ENCODE results near the gene PTGIS. TPM values are rescaled to one million over a fixed set of nuclear protein-coding genes. Genes with fewer than 3 reads are reported as not detected.

PTGIS gene
- total RNA-seq, 5 donors from 2014 or later (not counting 1 experiment from before 2014, with no cell fraction given) = 0.22 to 0.46 (median 0.23) TPM; not detected in 2

DNA sequence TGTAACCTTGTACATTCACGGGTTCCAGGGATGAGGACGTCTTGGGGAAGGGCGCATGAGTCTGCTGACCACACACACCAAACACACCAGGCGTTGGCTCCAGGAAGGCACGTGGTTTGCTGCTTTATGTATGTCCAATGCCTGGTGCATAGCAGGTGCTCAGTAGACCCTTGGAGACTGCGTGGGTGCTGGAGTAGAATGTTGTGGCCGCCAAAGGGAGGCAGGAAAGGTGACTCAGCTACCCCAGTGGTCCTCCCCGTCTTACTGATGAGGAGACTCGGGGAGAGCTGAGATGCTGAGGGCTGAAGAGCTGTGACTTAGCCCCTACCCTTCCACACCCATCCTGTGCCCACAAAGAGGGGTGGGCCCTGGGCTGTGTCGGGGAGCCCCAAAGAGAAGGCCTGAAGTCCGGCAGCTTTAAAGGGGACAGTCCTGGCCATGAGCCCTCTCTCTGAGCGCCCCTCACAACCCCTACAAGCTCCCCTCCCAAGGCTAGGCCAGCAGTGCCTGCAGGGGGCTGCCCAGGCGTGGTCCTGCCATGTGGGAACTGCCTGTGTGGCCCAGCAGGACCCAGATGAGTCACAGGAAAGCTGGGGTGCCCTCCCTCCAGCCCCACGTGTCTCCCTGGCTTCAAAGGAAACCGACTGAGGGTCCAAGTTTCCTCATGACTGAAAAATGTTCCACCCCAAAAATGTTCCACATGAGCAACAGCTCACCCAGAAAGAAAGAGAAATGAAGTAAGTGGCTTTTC, 28.0 kb upstream of the PTGIS start:
- peak in 2 of 4 experiments; percentile 41 to 51 for ATAC-seq (replicated peaks in 1 of 4)
- ChIA-PET CTCF (interaction anchor here in 1 of 2 donors (2.1 kb wide), 1 partner anchor 475 kb away, joined by 4 read pairs; no protein-coding TSS in a partner anchor), POLR2A (no interaction called here)
- peak overlapping the region; percentile 48 to 82 for H3K27ac Mint-ChIP-seq
- H3K36me3 Mint-ChIP-seq = no peaks in the 10 kb centered on the region
- peaks cover 0 to 2% of the 10 kb centered on the region in 2 donors for H3K27me3 Mint-ChIP-seq
- no peaks in the 10 kb centered on the region for H3K36me3 ChIP-seq (ENCODE audit: control insufficient read depth in 2 of 2, extremely low read depth in 1 of 2, insufficient read depth in 1 of 2, low read length in 1 of 2)
- peak overlapping the region in 2 of 3 donors; percentile 6 to 23 for H3K4me3 Mint-ChIP-seq
- peaks cover 0 to 3% of the 10 kb centered on the region in 2 experiments for H3K27me3 ChIP-seq (replicated peaks in 1 of 2; ENCODE audit: control insufficient read depth in 2 of 2, extremely low read depth in 1 of 2, insufficient read depth in 2 of 2, low read length in 1 of 2)
- H3K27ac ChIP-seq (ENCODE audit: low read length) = peak overlapping the region; percentile 34
- peaks cover 2% of the 10 kb centered on the region for H3K9me3 ChIP-seq
- no peaks in the 10 kb centered on the region for H3K9me3 Mint-ChIP-seq
- H3K4me1 Mint-ChIP-seq = peaks cover 25 to 59% (median 41%) of the 10 kb centered on the region in 3 donors
- H3K4me3 ChIP-seq (ENCODE audit: control insufficient read depth in 1 of 2, extremely low read depth in 1 of 2, low read length in 1 of 2) = no peak overlapping the region
- 29% methylated on average over 4 of the region's 15 CpGs for WGBS (ENCODE audit: insufficient coverage)
- H3K4me1 ChIP-seq (ENCODE audit: control insufficient read depth in 1 of 2, extremely low read depth in 1 of 2, insufficient read depth in 2 of 2, low read length in 2 of 2) = peaks cover 0 to 52% of the 10 kb centered on the region in 2 experiments
- DNase-seq = no peak

- H3K4me3 ChIP-seq (ENCODE audit: control insufficient read depth in 1 of 2, extremely low read depth in 1 of 2, low read length in 1 of 2) = no peak overlapping the region
- Mint-ChIP-seq H3K4me3 (peak overlapping the region in 2 of 3 donors; percentile 6 to 23), H3K27me3 (peaks cover 0 to 2% of the 10 kb centered on the region in 2 donors), H3K4me1 (peaks cover 25 to 65% (median 41%) of the 10 kb centered on the region in 3 donors), H3K36me3 (no peaks in the 10 kb centered on the region), H3K27ac (peak overlapping the region in 1 of 2 donors; percentile 82), H3K9me3 (no peaks in the 10 kb centered on the region)
- CTCF ChIA-PET = interaction anchor here in 1 of 2 donors (0.5 kb wide), 1 partner anchor 476 kb away, joined by 6 read pairs; no protein-coding TSS in a partner anchor
- peaks cover 2% of the 10 kb centered on the region for H3K9me3 ChIP-seq
- 86% methylated on average over 8 of the region's 10 CpGs for WGBS (ENCODE audit: insufficient coverage)
- H3K27ac ChIP-seq (ENCODE audit: low read length) = no peak overlapping the region
- ATAC-seq (replicated peaks in 1 of 4) = no peak
- POLR2A ChIA-PET = no interaction called here
- no peak for DNase-seq
- H3K4me1 ChIP-seq (ENCODE audit: control insufficient read depth in 1 of 2, extremely low read depth in 1 of 2, insufficient read depth in 2 of 2, low read length in 2 of 2) = peaks cover 0 to 53% of the 10 kb centered on the region in 2 experiments
- H3K27me3 ChIP-seq (replicated peaks in 1 of 2; ENCODE audit: control insufficient read depth in 2 of 2, extremely low read depth in 1 of 2, insufficient read depth in 2 of 2, low read length in 1 of 2) = peaks cover 0 to 3% of the 10 kb centered on the region in 2 experiments
- H3K36me3 ChIP-seq (ENCODE audit: control insufficient read depth in 2 of 2, extremely low read depth in 1 of 2, insufficient read depth in 1 of 2, low read length in 1 of 2) = no peaks in the 10 kb centered on the region
These were observed 27.4 kb upstream of the PTGIS start for GRCh38 chr20:49595346-49595745.

DNA sequence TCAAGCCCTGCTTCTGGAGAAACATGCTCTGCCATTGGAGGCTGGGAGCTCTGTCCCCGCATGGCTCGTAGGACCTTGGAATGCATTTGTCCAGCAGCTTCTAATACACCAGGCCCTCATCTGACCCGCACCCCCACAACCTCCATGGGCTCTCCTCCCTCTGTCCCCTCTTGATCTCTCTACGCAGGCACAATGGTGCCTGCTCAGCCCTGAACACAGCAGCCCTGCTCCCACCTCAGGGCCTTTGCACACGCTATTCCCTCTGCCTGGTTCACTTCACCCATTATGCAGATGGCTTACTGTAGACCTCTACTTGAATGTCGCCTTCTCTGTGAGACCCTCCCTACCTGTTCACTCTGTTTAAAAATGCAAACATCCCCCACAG, 27.0 kb upstream of the PTGIS start:
- Histone ChIP-seq H3K9me3 (peaks cover 2% of the 10 kb centered on the region), H3K36me3 (ENCODE audit: control insufficient read depth in 2 of 2, extremely low read depth in 1 of 2, insufficient read depth in 1 of 2, low read length in 1 of 2) (no peaks in the 10 kb centered on the region), H3K4me1 (ENCODE audit: control insufficient read depth in 1 of 2, extremely low read depth in 1 of 2, insufficient read depth in 2 of 2, low read length in 2 of 2) (peaks cover 0 to 53% of the 10 kb centered on the region in 2 experiments), H3K27me3 (replicated peaks in 1 of 2; ENCODE audit: control insufficient read depth in 2 of 2, extremely low read depth in 1 of 2, insufficient read depth in 2 of 2, low read length in 1 of 2) (peaks cover 0 to 3% of the 10 kb centered on the region in 2 experiments), H3K27ac (ENCODE audit: low read length) (peak overlapping the region; percentile 66), H3K4me3 (ENCODE audit: control insufficient read depth in 1 of 2, extremely low read depth in 1 of 2, low read length in 1 of 2) (no peak overlapping the region)
- ChIA-PET POLR2A (no interaction called here), CTCF (interaction anchor here (0.5 to 0.9 kb wide), 2 partner anchors 15 to 476 kb away, joined by 3 to 6 read pairs; no protein-coding TSS in a partner anchor)
- peaks cover 2 to 4% of the 10 kb centered on the region in 2 donors for H3K27me3 Mint-ChIP-seq
- H3K36me3 Mint-ChIP-seq = no peaks in the 10 kb centered on the region
- ATAC-seq (replicated peaks in 1 of 4) (no peak), DNase-seq (no peak)
- H3K9me3 Mint-ChIP-seq = no peaks in the 10 kb centered on the region
- 83% methylated on average over 5 of the region's 6 CpGs for WGBS (ENCODE audit: insufficient coverage)
- peak overlapping the region in 1 of 2 donors; percentile 65 for H3K27ac Mint-ChIP-seq
- peak overlapping the region in 2 of 3 donors; percentile 23 to 39 for H3K4me3 Mint-ChIP-seq
- peaks cover 25 to 69% (median 43%) of the 10 kb centered on the region in 3 donors for H3K4me1 Mint-ChIP-seq

- WGBS (ENCODE audit: insufficient coverage) = 34% methylated on average over 10 of the region's 12 CpGs
- Histone ChIP-seq H3K4me1 (ENCODE audit: control insufficient read depth in 1 of 2, extremely low read depth in 1 of 2, insufficient read depth in 2 of 2, low read length in 2 of 2) (peaks cover 0 to 53% of the 10 kb centered on the region in 2 experiments), H3K9me3 (peaks cover 2% of the 10 kb centered on the region)
These were observed 26.4 kb upstream of the PTGIS start for GRCh38 chr20:49594143-49594930.

GRCh38 chr20:49593466-49594142, 25.7 kb upstream of the PTGIS start:
- H3K4me3 Mint-ChIP-seq = peak overlapping the region in 2 of 3 donors; percentile 23 to 41
- DNase-seq (no peak), ATAC-seq (replicated peaks in 1 of 4) (peak in 1 of 4 experiments; percentile 10)
- ChIA-PET CTCF (no interaction called here), POLR2A (no interaction called here)
- H3K36me3 ChIP-seq (ENCODE audit: control insufficient read depth in 2 of 2, extremely low read depth in 1 of 2, insufficient read depth in 1 of 2, low read length in 1 of 2) = no peaks in the 10 kb centered on the region
- H3K27ac ChIP-seq (ENCODE audit: low read length) = peak overlapping the region; percentile 66
- no peak overlapping the region for H3K4me3 ChIP-seq (ENCODE audit: control insufficient read depth in 1 of 2, extremely low read depth in 1 of 2, low read length in 1 of 2)
- H3K27ac Mint-ChIP-seq = peak overlapping the region; percentile 74 to 94
- H3K27me3 Mint-ChIP-seq = peaks cover 2 to 8% of the 10 kb centered on the region in 2 donors
- peaks cover 0 to 53% of the 10 kb centered on the region in 2 experiments for H3K4me1 ChIP-seq (ENCODE audit: control insufficient read depth in 1 of 2, extremely low read depth in 1 of 2, insufficient read depth in 2 of 2, low read length in 2 of 2)
- 64% methylated on average over 7 of the region's 15 CpGs for WGBS (ENCODE audit: insufficient coverage)
- H3K9me3 Mint-ChIP-seq = no peaks in the 10 kb centered on the region
- H3K4me1 Mint-ChIP-seq = peaks cover 25 to 71% (median 43%) of the 10 kb centered on the region in 3 donors
- H3K36me3 Mint-ChIP-seq = no peaks in the 10 kb centered on the region
- H3K27me3 ChIP-seq (replicated peaks in 1 of 2; ENCODE audit: control insufficient read depth in 2 of 2, extremely low read depth in 1 of 2, insufficient read depth in 2 of 2, low read length in 1 of 2) = peaks cover 0 to 3% of the 10 kb centered on the region in 2 experiments
- peaks cover 2% of the 10 kb centered on the region for H3K9me3 ChIP-seq

More at GRCh38 chr20:49594143-49594930, 26.4 kb upstream of the PTGIS start:
- H3K27ac ChIP-seq (ENCODE audit: low read length) = peak overlapping the region; percentile 66
- POLR2A ChIA-PET = no interaction called here
- ATAC-seq (replicated peaks in 1 of 4) (peak; percentile 24 to 83 (median 70)), DNase-seq (peak in 2 of 35 experiments; percentile 11 to 37)
- Mint-ChIP-seq H3K4me3 (peak overlapping the region in 2 of 3 donors; percentile 23 to 41), H3K4me1 (peaks cover 25 to 71% (median 43%) of the 10 kb centered on the region in 3 donors), H3K9me3 (no peaks in the 10 kb centered on the region), H3K36me3 (no peaks in the 10 kb centered on the region), H3K27me3 (peaks cover 2 to 5% of the 10 kb centered on the region in 2 donors), H3K27ac (peak overlapping the region; percentile 74 to 94)
- H3K4me3 ChIP-seq (ENCODE audit: control insufficient read depth in 1 of 2, extremely low read depth in 1 of 2, low read length in 1 of 2) = no peak overlapping the region
- peaks cover 0 to 3% of the 10 kb centered on the region in 2 experiments for H3K27me3 ChIP-seq (replicated peaks in 1 of 2; ENCODE audit: control insufficient read depth in 2 of 2, extremely low read depth in 1 of 2, insufficient read depth in 2 of 2, low read length in 1 of 2)
- CTCF ChIA-PET = interaction anchor here in 1 of 2 donors (0.9 kb wide), 1 partner anchor 16 kb away, joined by 3 read pairs; no protein-coding TSS in a partner anchor
- no peaks in the 10 kb centered on the region for H3K36me3 ChIP-seq (ENCODE audit: control insufficient read depth in 2 of 2, extremely low read depth in 1 of 2, insufficient read depth in 1 of 2, low read length in 1 of 2)

All from T-cell (primary cell).